ENCODE results near the gene TRAPPC4.

The TRAPPC4 gene

DNA sequence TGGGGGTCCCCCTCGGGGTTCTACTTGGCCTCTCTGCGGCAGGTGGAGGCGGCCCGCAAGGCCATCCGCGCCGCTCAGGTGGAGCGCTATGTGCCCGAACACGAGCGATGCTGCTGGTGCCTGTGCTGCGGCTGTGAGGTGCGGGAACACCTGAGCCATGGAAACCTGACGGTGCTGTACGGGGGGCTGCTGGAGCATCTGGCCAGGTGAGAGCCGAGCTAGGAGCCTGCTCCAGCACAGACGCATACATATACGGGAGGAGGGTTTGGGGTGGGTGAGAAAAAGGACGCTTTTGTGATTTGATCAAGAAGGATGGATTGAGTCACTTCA, 20.2 kb upstream of the TRAPPC4 start:
- TF ChIP-seq, protein P1, sequence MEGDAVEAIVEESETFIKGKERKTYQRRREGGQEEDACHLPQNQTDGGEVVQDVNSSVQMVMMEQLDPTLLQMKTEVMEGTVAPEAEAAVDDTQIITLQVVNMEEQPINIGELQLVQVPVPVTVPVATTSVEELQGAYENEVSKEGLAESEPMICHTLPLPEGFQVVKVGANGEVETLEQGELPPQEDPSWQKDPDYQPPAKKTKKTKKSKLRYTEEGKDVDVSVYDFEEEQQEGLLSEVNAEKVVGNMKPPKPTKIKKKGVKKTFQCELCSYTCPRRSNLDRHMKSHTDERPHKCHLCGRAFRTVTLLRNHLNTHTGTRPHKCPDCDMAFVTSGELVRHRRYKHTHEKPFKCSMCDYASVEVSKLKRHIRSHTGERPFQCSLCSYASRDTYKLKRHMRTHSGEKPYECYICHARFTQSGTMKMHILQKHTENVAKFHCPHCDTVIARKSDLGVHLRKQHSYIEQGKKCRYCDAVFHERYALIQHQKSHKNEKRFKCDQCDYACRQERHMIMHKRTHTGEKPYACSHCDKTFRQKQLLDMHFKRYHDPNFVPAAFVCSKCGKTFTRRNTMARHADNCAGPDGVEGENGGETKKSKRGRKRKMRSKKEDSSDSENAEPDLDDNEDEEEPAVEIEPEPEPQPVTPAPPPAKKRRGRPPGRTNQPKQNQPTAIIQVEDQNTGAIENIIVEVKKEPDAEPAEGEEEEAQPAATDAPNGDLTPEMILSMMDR (IDR thresholded peaks at IDR 0.05; ENCODE audit: control insufficient read depth, insufficient read depth, low read depth, low read length, missing control alignments), result no peak
- peak overlapping the region; percentile 98 for H3K4me3 ChIP-seq (ENCODE audit: control insufficient read depth, low read depth, low read length)
- DNase-seq (ENCODE audit: low read depth), result no peak

DNA sequence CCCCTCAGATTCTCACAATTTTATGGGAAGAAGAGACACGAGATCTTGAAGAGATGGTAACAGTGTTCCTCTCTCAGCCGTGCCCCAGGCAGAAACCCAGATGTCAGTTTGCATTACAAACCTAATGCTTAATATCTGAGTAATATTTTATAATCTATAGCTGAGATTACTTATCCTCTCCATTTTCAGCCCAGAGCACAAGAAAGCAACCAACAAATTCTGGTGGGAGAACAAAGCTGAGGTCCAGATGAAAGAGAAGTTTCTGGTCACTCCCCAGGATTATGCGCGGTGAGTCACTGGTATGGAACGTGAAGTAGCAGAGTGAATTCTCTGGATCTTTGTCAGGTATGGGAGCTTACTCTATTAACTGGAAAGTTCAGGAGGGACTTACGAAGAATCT, 19.7 kb upstream of the TRAPPC4 start:
- DNase-seq (ENCODE audit: low read depth), result peak; percentile 18
- H3K4me3 ChIP-seq (ENCODE audit: control insufficient read depth, low read depth, low read length), result peak overlapping the region; percentile 98
- TF ChIP-seq, protein P1 (IDR thresholded peaks at IDR 0.05; ENCODE audit: control insufficient read depth, insufficient read depth, low read depth, low read length, missing control alignments), result no peak

DNA sequence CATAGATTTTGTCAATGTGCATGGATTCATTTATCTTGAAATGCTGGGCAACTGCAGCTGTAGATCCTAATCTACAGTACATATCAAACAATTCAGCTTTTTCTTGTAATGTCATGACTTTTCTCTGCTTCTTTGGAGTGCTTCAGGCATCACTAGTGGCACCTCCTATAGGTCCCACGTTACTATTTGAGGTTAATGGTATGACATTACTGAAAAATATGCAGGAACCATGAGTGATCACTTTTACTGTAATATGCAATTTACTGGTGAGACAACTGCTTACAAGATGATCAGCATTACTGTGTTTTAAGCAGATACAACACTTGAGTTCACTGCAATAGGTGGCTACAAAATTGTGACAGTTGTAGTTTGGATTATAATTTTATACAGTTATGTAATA, 17.7 kb upstream of the TRAPPC4 start:
- no peak for DNase-seq (ENCODE audit: low read depth)
- TF ChIP-seq, protein P1 (IDR thresholded peaks at IDR 0.05; ENCODE audit: control insufficient read depth, insufficient read depth, low read depth, low read length, missing control alignments), result no peak
- no peak overlapping the region for H3K4me3 ChIP-seq (ENCODE audit: control insufficient read depth, low read depth, low read length)

DNA sequence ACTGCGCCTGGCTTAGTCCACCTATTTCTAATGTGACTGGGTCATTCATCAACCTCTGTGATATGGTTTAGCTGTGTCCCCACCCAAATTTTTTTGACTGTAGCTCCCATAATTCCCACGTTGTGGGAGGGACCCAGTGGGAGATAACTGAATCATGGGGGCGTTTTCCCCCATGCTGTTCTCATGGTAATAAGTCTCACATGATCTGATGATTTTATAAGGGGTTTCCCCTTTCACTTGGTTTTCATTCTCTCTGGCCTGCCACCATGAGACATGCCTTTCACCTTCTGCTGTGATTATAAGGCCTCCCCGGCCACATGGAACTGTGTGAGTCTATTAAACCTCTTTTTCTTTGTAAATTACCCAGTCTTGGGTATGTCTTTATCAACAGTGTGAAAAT, 11.9 kb upstream of the TRAPPC4 start:
- no peak overlapping the region for H3K4me3 ChIP-seq (ENCODE audit: control insufficient read depth, low read depth, low read length)
- TF ChIP-seq, protein P1 (IDR thresholded peaks at IDR 0.05; ENCODE audit: control insufficient read depth, insufficient read depth, low read depth, low read length, missing control alignments), result no peak
- DNase-seq (ENCODE audit: low read depth), result no peak

DNA sequence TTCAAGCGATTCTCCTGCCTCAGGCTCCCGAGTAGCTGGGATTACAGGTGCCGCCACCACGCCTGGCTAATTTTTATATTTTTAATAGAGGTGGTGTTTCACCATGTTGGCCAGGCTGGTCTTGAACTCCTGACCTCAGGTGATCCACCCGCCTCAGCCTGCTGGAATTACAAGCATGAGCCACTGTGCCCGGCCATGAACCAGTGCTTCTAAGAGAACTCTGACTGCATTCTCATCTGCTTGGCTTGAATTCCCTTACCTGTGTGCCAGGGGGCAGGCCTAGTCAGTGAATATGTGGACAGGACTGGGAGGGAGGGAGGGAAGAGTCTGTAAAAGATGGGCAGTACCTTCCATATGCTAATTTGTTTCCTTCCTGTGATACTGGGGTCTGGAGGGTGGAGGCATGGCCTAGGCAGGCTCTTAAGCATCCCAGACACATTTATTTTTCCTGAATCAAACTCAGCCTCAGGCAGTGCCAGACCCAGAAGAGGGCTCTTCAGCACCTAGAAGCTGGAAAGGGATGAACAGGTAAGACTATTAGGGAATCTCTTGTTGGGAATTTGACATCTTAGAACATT, 7.0 kb upstream of the TRAPPC4 start:
- TF ChIP-seq, protein P1 (IDR thresholded peaks at IDR 0.05; ENCODE audit: control insufficient read depth, insufficient read depth, low read depth, low read length, missing control alignments), result no peak
- no peak overlapping the region for H3K4me3 ChIP-seq (ENCODE audit: control insufficient read depth, low read depth, low read length)
- DNase-seq (ENCODE audit: low read depth), result no peak

DNA sequence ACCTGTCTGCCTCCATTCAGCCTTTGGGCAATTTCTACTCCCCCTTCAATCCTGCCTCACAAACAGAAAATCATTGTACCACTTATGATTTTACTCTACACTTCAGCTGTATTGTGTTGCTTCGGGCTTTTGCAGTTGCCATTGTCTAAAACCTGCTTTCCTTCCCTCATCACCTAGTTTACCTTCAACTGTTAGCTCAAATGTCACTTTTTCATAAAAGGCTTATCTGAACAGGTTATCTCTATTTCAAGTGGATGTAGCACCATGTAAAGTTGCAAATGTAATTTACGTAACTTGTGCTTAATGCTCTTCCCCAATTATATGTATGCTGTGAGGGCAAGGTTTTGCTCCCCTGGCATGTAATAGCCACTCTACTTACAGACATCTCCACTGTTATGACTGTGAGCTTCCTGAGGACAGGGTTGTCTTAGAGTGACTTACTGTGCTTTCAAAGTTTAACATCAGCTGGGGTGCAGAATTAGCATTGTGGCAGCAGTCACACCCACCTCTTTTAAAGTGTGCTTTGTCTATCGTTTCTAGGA, 5.9 kb upstream of the TRAPPC4 start:
- TF ChIP-seq, protein P1 (IDR thresholded peaks at IDR 0.05; ENCODE audit: control insufficient read depth, insufficient read depth, low read depth, low read length, missing control alignments), result no peak
- H3K4me3 ChIP-seq (ENCODE audit: control insufficient read depth, low read depth, low read length), result no peak overlapping the region
- DNase-seq (ENCODE audit: low read depth), result no peak
